HepG2 (cell line): ENCODE measurements around the gene KRTCAP2. TPM values are rescaled to one million over a fixed set of nuclear protein-coding genes. Genes with fewer than 3 reads are reported as not detected.

Experiments used
- ATAC-seq: fragments of 200-7000 bp; cut with Tn5 transposase; 3 replicates; pipeline ENCODE4 v1.9.1; 2020; ENCODE audit warnings: mild to moderate bottlenecking, moderate library complexity
- BruUV-seq: library from RNA; stranded (reverse); fragments of 400-500 nt; replicated peaks from 2 replicates; lab custom pipeline; 2021; lab: Mats Ljungman, UMichigan
- CTCF ChIA-PET: fragments of 300-600 bp; formaldehyde crosslinking; extraction: SDS; loops from one replicate; lab custom pipeline; 2021; ENCODE audit warnings: low total read pairs, inconsistent platforms, low intra/inter-chr PET ratio; lab: Yijun Ruan, JAX
- POLR2A ChIA-PET: fragments of 350-600 bp; sonication (Branson Sonifier 250); formaldehyde crosslinking; loops from one replicate; lab custom pipeline; 2020; ENCODE audit warnings: antibody characterized with exemption, inconsistent platforms; lab: Yijun Ruan, JAX
- DNase-seq: peaks from one replicate; pipeline ENCODE4 v3.0.0-alpha.2; 2015; ENCODE audit warnings: low spot score
- FAIRE-seq: peaks from 3 replicates; lab custom pipeline; 2011; peaks lifted over from hg19 to GRCh38; lab: Jason Lieb, UNC
- H2AFZ ChIP-seq: one replicate; pipeline ENCODE4 v1.6.1; 2011; ENCODE audit warnings: low read length, inconsistent platforms
- H3K27ac ChIP-seq: fragments of 300-600 bp; 3 replicates; pipeline ENCODE4 v1.8.0; 2011; ENCODE audit warnings: mixed run types, mild to moderate bottlenecking, mixed read lengths, low read length, inconsistent platforms; ENCODE audit not compliant: insufficient read depth; ENCODE audit errors: extremely low read length
- H3K27me3 ChIP-seq, 2 experiments: fragments of 200-600 bp in 1 of 2; 2 replicates in 1 of 2; 3 replicates in 1 of 2; pipeline versions ENCODE4 v1.6.0 to v1.8.0; 2011; ENCODE audit warnings: low read length in 2 of 2, mild to moderate bottlenecking in 2 of 2, moderate library complexity in 2 of 2, inconsistent platforms in 1 of 2; ENCODE audit not compliant: insufficient read depth in 2 of 2, control insufficient read depth in 1 of 2
- H3K36me3 ChIP-seq, 2 experiments: fragments of 200-600 bp in 1 of 2; replicated peaks in 1 of 2; 2 replicates in 1 of 2; 3 replicates in 1 of 2; pipeline versions ENCODE4 v1.5.1 to v1.8.0; 2011; ENCODE audit warnings: low read length in 2 of 2, inconsistent platforms in 1 of 2; ENCODE audit not compliant: insufficient read depth in 2 of 2, control insufficient read depth in 1 of 2
- H3K4me1 ChIP-seq: 2 replicates; pipeline ENCODE4 v1.5.1; 2012; ENCODE audit warnings: low read length, inconsistent platforms; ENCODE audit not compliant: insufficient read depth
- H3K4me2 ChIP-seq: 2 replicates; pipeline ENCODE4 v1.6.0; 2011; ENCODE audit warnings: low read depth, low read length, inconsistent platforms
- H3K4me3 ChIP-seq, 3 experiments: fragments of 200-600 bp in 1 of 3; sonication (generic), shearing (Covaris generic) in 1 of 3; replicated peaks in 1 of 3; 2 replicates each; pipeline ENCODE4 v1.5.1; 2011 to 2016; ENCODE audit warnings: low read length in 3 of 3, inconsistent platforms in 2 of 3, low read depth in 2 of 3, mild to moderate bottlenecking in 2 of 3, control low read depth in 1 of 3, mixed read lengths in 1 of 3; ENCODE audit not compliant: insufficient read depth in 1 of 3
- H3K79me2 ChIP-seq: one replicate; pipeline ENCODE4 v1.6.1; 2011; ENCODE audit warnings: low read length, inconsistent platforms; ENCODE audit not compliant: insufficient read depth
- H3K9ac ChIP-seq: 2 replicates; pipeline ENCODE4 v1.6.0; 2011; ENCODE audit warnings: mild to moderate bottlenecking, low read depth, low read length, inconsistent platforms; ENCODE audit not compliant: insufficient read depth
- H3K9me3 ChIP-seq: 2 replicates; pipeline ENCODE4 v1.5.1; 2012; ENCODE audit warnings: mild to moderate bottlenecking, low read length
- H4K20me1 ChIP-seq: 2 replicates; pipeline ENCODE4 v1.6.0; 2011; ENCODE audit warnings: inconsistent platforms, mild to moderate bottlenecking, low read length, moderate library complexity; ENCODE audit not compliant: insufficient read depth
- ADNP ChIP-seq: sonication (generic); formaldehyde crosslinking; IDR thresholded peaks from 2 replicates; pipeline ENCODE4 v1.4.0; 2020; ENCODE audit warnings: missing genetic modification reagents
- BCL6 ChIP-seq: IDR thresholded peaks from 2 replicates; pipeline ENCODE4 v1.6.1; 2016; ENCODE audit warnings: missing genetic modification reagents, missing compliant biosample characterization
- FOXA3 ChIP-seq: IDR thresholded peaks from 2 replicates; pipeline ENCODE4 v1.6.1; 2016; ENCODE audit warnings: missing genetic modification reagents, missing compliant biosample characterization
- GABPB1 ChIP-seq: IDR thresholded peaks from 2 replicates; pipeline ENCODE4 v1.6.1; 2016; ENCODE audit warnings: mild to moderate bottlenecking, missing genetic modification reagents, moderate library complexity, missing compliant biosample characterization
- GATA4 ChIP-seq: sonication (generic); IDR thresholded peaks from 2 replicates; pipeline ENCODE4 v1.6.1; 2016; ENCODE audit warnings: antibody characterized with exemption, low read depth, borderline replicate concordance
- JUND ChIP-seq: sonication (generic); formaldehyde crosslinking; IDR thresholded peaks from 2 replicates; pipeline ENCODE4 v1.8.0; 2022; ENCODE audit warnings: mild to moderate bottlenecking, missing genetic modification reagents
- MEF2D ChIP-seq: sonication (generic); formaldehyde crosslinking; IDR thresholded peaks from 2 replicates; pipeline ENCODE4 v1.5.1; 2020; ENCODE audit warnings: mild to moderate bottlenecking, missing genetic modification reagents
- NR2C2 ChIP-seq: sonication (generic); formaldehyde crosslinking; IDR thresholded peaks from 2 replicates; pipeline ENCODE4 v1.4.0; 2020; ENCODE audit warnings: missing genetic modification reagents, mild to moderate bottlenecking, moderate library complexity, borderline replicate concordance
- SETDB1 ChIP-seq: sonication (generic); formaldehyde crosslinking; IDR thresholded peaks from 2 replicates; pipeline ENCODE4 v1.5.1; 2020; ENCODE audit warnings: missing genetic modification reagents, mild to moderate bottlenecking, borderline replicate concordance
- ZBTB20 ChIP-seq: sonication (generic); formaldehyde crosslinking; IDR thresholded peaks from 2 replicates; pipeline ENCODE4 v1.8.1; 2023; ENCODE audit warnings: missing genetic modification reagents, low read depth, mild to moderate bottlenecking, borderline replicate concordance
- ZNF782 ChIP-seq: sonication (generic); formaldehyde crosslinking; IDR thresholded peaks from 2 replicates; pipeline ENCODE4 v1.4.0; 2020; ENCODE audit warnings: missing genetic modification reagents, mild to moderate bottlenecking, borderline replicate concordance
- ZNF883 ChIP-seq: sonication (generic); formaldehyde crosslinking; IDR thresholded peaks from 2 replicates; pipeline ENCODE4 v1.5.1; 2020; ENCODE audit warnings: mild to moderate bottlenecking, missing genetic modification reagents; ENCODE audit errors: not compliant biosample characterization
- WGBS: methylation state at CpG from one replicate; pipeline ENCODE4 v1.1.6; 2017; ENCODE audit warnings: low lambda C conversion rate; 5-methylcytosine and 5-hydroxymethylcytosine counted together
- in situ Hi-C: cut with HindIII; loops from 2 replicates; pipeline ENCODE4 v1.10.0; 2017; ENCODE audit warnings: low pct_unique_long_range_greater_than_20kb; ENCODE audit not compliant: extremely low pct_ligation_motif_present
- intact Hi-C: fragments of 100-400 bp; cut with micrococcal nuclease; formaldehyde crosslinking; loops from one replicate; pipeline ENCODE4 v1.10.0; 2022; ENCODE audit not compliant: unreplicated experiment
- polyA plus RNA-seq, 8 experiments: library from polyadenylated mRNA; depleted of rRNA in 3 of 8; stranded (reverse) in 7 of 8; unstranded in 1 of 8; fragments of >200 nt; fragmentation: Illumina TruSeq in 4 of 8; extraction: Trizol in 4 of 8; gene quantifications; 2 replicates each; pipeline versions ENCODE4 v1.2.1 to v1.2.3, GENCODE V29; 2011 to 2016; ENCODE audit warnings: low read depth in 4 of 8, missing spikeins in 1 of 8, mixed read lengths in 1 of 8; ENCODE audit not compliant: insufficient read depth in 1 of 8
- total RNA-seq, 5 experiments: library from RNA; depleted of rRNA; stranded (reverse); fragments of >200 nt; fragmentation: Illumina TruSeq; extraction: Trizol; gene quantifications; 2 replicates each; pipeline ENCODE4 v1.2.3, GENCODE V29; 2016; ENCODE audit warnings: low read depth in 1 of 5
- TF ChIP-seq, protein P1 (sequence below): sonication (generic); formaldehyde crosslinking; conservative IDR thresholded peaks from 2 replicates; pipeline ENCODE4 v1.8.0; 2022; ENCODE audit warnings: mild to moderate bottlenecking, moderate library complexity, missing genetic modification reagents
- TF ChIP-seq, protein P2 (sequence below): sonication (generic); formaldehyde crosslinking; IDR thresholded peaks from 2 replicates; pipeline ENCODE4 v1.8.0; 2022; ENCODE audit warnings: mild to moderate bottlenecking, missing genetic modification reagents, moderate library complexity
- TF ChIP-seq, protein P3 (sequence below): IDR thresholded peaks from 2 replicates; pipeline ENCODE4 v1.6.1; 2012; ENCODE audit warnings: low read depth, low read length, improper control_type of control experiment
- TF ChIP-seq, protein P4 (sequence below): sonication (generic); formaldehyde crosslinking; IDR thresholded peaks from 2 replicates; pipeline ENCODE4 v1.8.1; 2022; ENCODE audit warnings: low read depth, mild to moderate bottlenecking, missing genetic modification reagents

Gene KRTCAP2
- total and polyA plus RNA-seq, 2 of the 13 experiments (the other 11 are each of a cell fraction or from before 2014, with no cell fraction given), result 77.3 to 79.4 TPM

DNA sequence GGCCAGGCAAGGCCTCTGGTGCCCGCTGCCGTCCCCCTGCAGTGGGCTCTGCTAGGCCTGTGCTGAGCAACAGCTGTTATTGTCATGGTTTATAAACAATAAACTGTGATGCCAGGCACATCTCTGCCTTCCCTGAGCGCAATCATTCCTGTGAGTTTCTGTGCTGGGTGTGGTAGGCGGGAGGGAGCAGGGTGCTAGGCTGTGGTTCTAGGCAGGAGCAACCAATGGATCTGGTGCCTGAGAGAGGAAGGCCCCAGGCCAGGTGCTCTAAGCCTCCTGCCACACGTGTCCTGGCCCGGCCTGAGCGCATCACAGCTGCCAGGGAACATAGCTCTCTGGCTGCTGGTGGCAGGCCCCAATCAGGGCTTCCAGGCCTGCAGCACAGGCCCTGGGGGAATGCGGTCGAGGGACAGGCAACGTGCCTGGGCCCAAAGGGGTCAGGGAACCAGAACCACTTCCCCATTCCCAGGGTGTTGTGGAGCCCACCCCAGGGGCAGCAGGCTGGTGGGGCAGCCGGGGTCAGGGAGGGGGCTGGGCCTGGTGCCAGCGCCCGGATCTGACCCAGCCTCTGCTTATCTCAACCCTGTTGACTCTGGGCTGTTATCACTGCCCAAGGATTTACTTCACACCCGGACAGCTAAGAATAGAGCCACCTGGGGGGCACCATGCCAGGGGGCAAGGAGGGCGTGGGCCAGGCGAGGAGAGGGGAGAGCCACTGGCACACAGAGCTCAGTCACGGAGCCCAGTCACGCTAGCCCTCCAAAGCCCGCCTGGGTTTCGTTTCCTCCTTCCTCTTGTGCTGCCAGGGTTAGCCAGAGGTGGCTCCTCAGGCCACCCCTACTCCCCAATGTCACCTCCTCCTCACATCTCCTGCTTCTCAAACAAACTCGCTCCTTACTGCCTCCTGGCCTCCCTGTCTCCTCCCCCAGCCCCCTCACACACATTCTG lies 12.0 kb upstream of the KRTCAP2 start:
- ATAC-seq (peak; percentile 70), FAIRE-seq (no peak), DNase-seq (no peak)
- H4K20me1 ChIP-seq, result no peaks in the 10 kb centered on the region
- in situ Hi-C loops, result no loop called here
- POLR2A ChIA-PET, result no interaction called here
- H3K27ac ChIP-seq, result no peak overlapping the region
- H3K4me2 ChIP-seq, result peak overlapping the region; percentile 48
- no peak overlapping the region for H3K9ac ChIP-seq
- peaks cover 7 to 61% of the 10 kb centered on the region in 2 experiments; a peak in 4 of 5 replicates for H3K27me3 ChIP-seq
- H3K4me3 ChIP-seq, result no peak overlapping the region; a peak in 1 of 6 replicates
- CTCF ChIA-PET, result no interaction called here
- H3K36me3 ChIP-seq, result no peaks in the 10 kb centered on the region
- 29% methylated on average over 8 of the region's 21 CpGs for WGBS
- H3K4me1 ChIP-seq, result peaks cover 14% of the 10 kb centered on the region; the same call in 1 of the 2 replicates
- H2AFZ ChIP-seq, result no peak overlapping the region
- H3K9me3 ChIP-seq, result no peaks in the 10 kb centered on the region
- H3K79me2 ChIP-seq, result no peaks in the 10 kb centered on the region
- no TSS peak for BruUV-seq
- intact Hi-C loops, result no loop called here
- TF ChIP-seq GABPB1 (CRISPR knock-in tag) (peak; percentile 16; the same call in 1 of the 2 replicates), BCL6 (CRISPR knock-in tag) (0 out of 2 replicates have a peak, but pooled peaks have one; percentile 24), FOXA3 (CRISPR knock-in tag) (peak; percentile 27; the same call in 1 of the 2 replicates), ZBTB20 (CRISPR knock-in tag) (no peak), GATA4 (0 out of 2 replicates have a peak, but pooled peaks have one; percentile 22), JUND (CRISPR knock-in tag) (no peak), NR2C2 (no peak), ZNF782 (CRISPR knock-in tag) (no peak), ADNP (CRISPR knock-in tag) (no peak), ZNF883 (no peak), MEF2D (CRISPR knock-in tag) (peak; percentile 56; the same call in 1 of the 2 replicates), SETDB1 (no peak)
- TF ChIP-seq, protein P1, sequence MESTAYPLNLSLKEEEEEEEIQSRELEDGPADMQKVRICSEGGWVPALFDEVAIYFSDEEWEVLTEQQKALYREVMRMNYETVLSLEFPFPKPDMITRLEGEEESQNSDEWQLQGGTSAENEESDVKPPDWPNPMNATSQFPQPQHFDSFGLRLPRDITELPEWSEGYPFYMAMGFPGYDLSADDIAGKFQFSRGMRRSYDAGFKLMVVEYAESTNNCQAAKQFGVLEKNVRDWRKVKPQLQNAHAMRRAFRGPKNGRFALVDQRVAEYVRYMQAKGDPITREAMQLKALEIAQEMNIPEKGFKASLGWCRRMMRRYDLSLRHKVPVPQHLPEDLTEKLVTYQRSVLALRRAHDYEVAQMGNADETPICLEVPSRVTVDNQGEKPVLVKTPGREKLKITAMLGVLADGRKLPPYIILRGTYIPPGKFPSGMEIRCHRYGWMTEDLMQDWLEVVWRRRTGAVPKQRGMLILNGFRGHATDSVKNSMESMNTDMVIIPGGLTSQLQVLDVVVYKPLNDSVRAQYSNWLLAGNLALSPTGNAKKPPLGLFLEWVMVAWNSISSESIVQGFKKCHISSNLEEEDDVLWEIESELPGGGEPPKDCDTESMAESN (CRISPR knock-in tag), result no peak
- TF ChIP-seq, protein P2, sequence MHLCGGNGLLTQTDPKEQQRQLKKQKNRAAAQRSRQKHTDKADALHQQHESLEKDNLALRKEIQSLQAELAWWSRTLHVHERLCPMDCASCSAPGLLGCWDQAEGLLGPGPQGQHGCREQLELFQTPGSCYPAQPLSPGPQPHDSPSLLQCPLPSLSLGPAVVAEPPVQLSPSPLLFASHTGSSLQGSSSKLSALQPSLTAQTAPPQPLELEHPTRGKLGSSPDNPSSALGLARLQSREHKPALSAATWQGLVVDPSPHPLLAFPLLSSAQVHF (CRISPR knock-in tag), result no peak
- TF ChIP-seq, protein P3, sequence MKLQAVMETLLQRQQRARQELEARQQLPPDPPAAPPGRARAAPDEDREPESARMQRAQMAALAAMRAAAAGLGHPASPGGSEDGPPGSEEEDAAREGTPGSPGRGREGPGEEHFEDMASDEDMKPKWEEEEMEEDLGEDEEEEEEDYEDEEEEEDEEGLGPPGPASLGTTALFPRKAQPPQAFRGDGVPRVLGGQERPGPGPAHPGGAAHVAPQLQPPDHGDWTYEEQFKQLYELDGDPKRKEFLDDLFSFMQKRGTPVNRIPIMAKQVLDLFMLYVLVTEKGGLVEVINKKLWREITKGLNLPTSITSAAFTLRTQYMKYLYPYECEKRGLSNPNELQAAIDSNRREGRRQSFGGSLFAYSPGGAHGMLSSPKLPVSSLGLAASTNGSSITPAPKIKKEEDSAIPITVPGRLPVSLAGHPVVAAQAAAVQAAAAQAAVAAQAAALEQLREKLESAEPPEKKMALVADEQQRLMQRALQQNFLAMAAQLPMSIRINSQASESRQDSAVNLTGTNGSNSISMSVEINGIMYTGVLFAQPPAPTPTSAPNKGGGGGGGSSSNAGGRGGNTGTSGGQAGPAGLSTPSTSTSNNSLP, result no peak
- TF ChIP-seq, protein P4, sequence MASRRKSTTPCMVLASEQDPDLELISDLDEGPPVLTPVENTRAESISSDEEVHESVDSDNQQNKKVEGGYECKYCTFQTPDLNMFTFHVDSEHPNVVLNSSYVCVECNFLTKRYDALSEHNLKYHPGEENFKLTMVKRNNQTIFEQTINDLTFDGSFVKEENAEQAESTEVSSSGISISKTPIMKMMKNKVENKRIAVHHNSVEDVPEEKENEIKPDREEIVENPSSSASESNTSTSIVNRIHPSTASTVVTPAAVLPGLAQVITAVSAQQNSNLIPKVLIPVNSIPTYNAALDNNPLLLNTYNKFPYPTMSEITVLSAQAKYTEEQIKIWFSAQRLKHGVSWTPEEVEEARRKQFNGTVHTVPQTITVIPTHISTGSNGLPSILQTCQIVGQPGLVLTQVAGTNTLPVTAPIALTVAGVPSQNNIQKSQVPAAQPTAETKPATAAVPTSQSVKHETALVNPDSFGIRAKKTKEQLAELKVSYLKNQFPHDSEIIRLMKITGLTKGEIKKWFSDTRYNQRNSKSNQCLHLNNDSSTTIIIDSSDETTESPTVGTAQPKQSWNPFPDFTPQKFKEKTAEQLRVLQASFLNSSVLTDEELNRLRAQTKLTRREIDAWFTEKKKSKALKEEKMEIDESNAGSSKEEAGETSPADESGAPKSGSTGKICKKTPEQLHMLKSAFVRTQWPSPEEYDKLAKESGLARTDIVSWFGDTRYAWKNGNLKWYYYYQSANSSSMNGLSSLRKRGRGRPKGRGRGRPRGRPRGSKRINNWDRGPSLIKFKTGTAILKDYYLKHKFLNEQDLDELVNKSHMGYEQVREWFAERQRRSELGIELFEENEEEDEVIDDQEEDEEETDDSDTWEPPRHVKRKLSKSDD (CRISPR knock-in tag), result no peak
